Fibroblast of lung (primary cell): ENCODE data around the gene BCAR3. TPM values are rescaled to one million over a fixed set of nuclear protein-coding genes. Genes with fewer than 3 reads are reported as not detected.
A peak's percentile ranks its signal among the peaks of the same experiment; 100 is the strongest.

Experiments
- DNase-seq, 2 donors: peaks; one replicate each; pipeline versions ENCODE4 v3.0.0 to v3.0.0-alpha.2; 2010; ENCODE audit warnings: low read depth in 2 of 2
- H2AFZ ChIP-seq: 2 replicates; pipeline ENCODE4 v1.5.1; 2012; ENCODE audit warnings: low read length, control low read depth, inconsistent platforms
- H3K27ac ChIP-seq: 2 replicates; pipeline ENCODE4 v1.5.1; 2011; ENCODE audit warnings: low read length, control low read depth; ENCODE audit not compliant: insufficient read depth
- H3K27me3 ChIP-seq: 2 replicates; pipeline ENCODE4 v1.5.1; 2011; ENCODE audit warnings: mild to moderate bottlenecking, low read length; ENCODE audit not compliant: control insufficient read depth, insufficient read depth
- H3K36me3 ChIP-seq: 2 replicates; pipeline ENCODE4 v1.5.1; 2011; ENCODE audit warnings: low read length; ENCODE audit not compliant: control insufficient read depth, insufficient read depth
- H3K4me1 ChIP-seq: 2 replicates; pipeline ENCODE4 v1.5.1; 2011; ENCODE audit warnings: low read length; ENCODE audit not compliant: control insufficient read depth, insufficient read depth; ENCODE audit errors: extremely low read depth
- H3K4me2 ChIP-seq: 2 replicates; pipeline ENCODE4 v1.5.1; 2011; ENCODE audit warnings: low read length, control low read depth; ENCODE audit not compliant: insufficient read depth; ENCODE audit errors: extremely low read depth
- H3K4me3 ChIP-seq, 4 experiments: fragments of 200-600 bp in 1 of 4; sonication (generic) in 1 of 4; replicated peaks in 1 of 4; 2 replicates each; pipeline ENCODE4 v1.5.1; 2011 to 2016; ENCODE audit warnings: low read length in 4 of 4, low read depth in 3 of 4, mild to moderate bottlenecking in 3 of 4, control low read depth in 2 of 4, inconsistent platforms in 1 of 4, mixed read lengths in 1 of 4; ENCODE audit not compliant: insufficient read depth in 1 of 4; ENCODE audit errors: control extremely low read depth in 1 of 4
- H3K79me2 ChIP-seq: 2 replicates; pipeline ENCODE4 v1.5.1; 2012; ENCODE audit warnings: mild to moderate bottlenecking, low read length, inconsistent platforms; ENCODE audit not compliant: control insufficient read depth, insufficient read depth
- H3K9ac ChIP-seq: 2 replicates; pipeline ENCODE4 v1.5.1; 2011; ENCODE audit warnings: mild to moderate bottlenecking, low read length, control low read depth; ENCODE audit not compliant: insufficient read depth
- H3K9me3 ChIP-seq: 2 replicates; pipeline ENCODE4 v1.5.1; 2012; ENCODE audit warnings: low read depth, low read length; ENCODE audit not compliant: control insufficient read depth, insufficient read depth
- H4K20me1 ChIP-seq: 2 replicates; pipeline ENCODE4 v1.5.1; 2011; ENCODE audit warnings: low read length; ENCODE audit not compliant: control insufficient read depth, insufficient read depth; ENCODE audit errors: extremely low read depth
- EZH2 ChIP-seq: IDR thresholded peaks from 2 replicates; pipeline ENCODE4 v1.5.1; 2012; ENCODE audit warnings: low read length, control low read depth, mild to moderate bottlenecking; ENCODE audit errors: missing control alignments
- polyA plus RNA-seq, 2 donors: library from polyadenylated mRNA; depleted of rRNA in 1 of 2; stranded (reverse) in 1 of 2; unstranded in 1 of 2; fragments of >200 nt; gene quantifications; 2 replicates each; pipeline ENCODE4 v1.2.1, GENCODE V29; 2011 to 2012; ENCODE audit warnings: missing spikeins in 1 of 2
- total RNA-seq: library from RNA; depleted of rRNA; stranded (reverse); fragments of >200 nt; gene quantifications from 2 replicates; pipeline ENCODE4 v1.2.1, GENCODE V29; 2014
- TF ChIP-seq, protein P1 (sequence below), 2 donors: IDR thresholded peaks in 1 of 2; conservative IDR thresholded peaks in 1 of 2; 1 replicate in 1 of 2; 2 replicates in 1 of 2; pipeline ENCODE4 v1.5.1; 2011 to 2012; ENCODE audit warnings: low read length in 2 of 2, control low read depth in 1 of 2, inconsistent platforms in 1 of 2, low read depth in 1 of 2, mild to moderate bottlenecking in 1 of 2

The BCAR3 gene
- total and polyA plus RNA-seq, 2 donors (not counting 1 experiment from before 2014, with no cell fraction given), result 12.6 to 35.2 TPM

DNA sequence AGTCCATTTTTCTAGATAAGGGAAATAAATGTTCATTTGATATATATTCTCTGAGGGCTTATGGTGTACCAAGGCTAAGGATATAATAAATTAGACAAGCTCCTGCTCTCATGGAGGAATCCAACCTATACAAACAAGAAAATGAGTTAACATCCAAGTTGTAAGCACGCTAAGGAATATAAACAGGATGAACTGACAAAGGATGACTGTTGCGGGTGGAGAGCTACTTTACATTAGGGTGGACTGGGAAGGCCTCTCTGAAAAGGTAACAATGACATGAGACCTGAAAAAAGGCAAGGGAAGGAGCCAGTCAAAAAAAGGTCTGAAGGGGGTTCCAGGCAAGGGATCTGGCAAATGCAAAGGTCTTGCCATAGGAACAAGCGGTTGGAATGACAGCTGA is 3.1 kb downstream of the BCAR3 start:
- peaks cover 31% of the 10 kb centered on the region for H3K4me1 ChIP-seq
- peaks cover 85% of the 10 kb centered on the region for H3K79me2 ChIP-seq
- no peaks in the 10 kb centered on the region for H3K9me3 ChIP-seq
- H3K27ac ChIP-seq, result no peak overlapping the region
- DNase-seq, result no peak
- H3K27me3 ChIP-seq, result no peaks in the 10 kb centered on the region
- peak overlapping the region; percentile 33 for H3K4me2 ChIP-seq
- TF ChIP-seq EZH2, result no peak
- TF ChIP-seq, protein P1, sequence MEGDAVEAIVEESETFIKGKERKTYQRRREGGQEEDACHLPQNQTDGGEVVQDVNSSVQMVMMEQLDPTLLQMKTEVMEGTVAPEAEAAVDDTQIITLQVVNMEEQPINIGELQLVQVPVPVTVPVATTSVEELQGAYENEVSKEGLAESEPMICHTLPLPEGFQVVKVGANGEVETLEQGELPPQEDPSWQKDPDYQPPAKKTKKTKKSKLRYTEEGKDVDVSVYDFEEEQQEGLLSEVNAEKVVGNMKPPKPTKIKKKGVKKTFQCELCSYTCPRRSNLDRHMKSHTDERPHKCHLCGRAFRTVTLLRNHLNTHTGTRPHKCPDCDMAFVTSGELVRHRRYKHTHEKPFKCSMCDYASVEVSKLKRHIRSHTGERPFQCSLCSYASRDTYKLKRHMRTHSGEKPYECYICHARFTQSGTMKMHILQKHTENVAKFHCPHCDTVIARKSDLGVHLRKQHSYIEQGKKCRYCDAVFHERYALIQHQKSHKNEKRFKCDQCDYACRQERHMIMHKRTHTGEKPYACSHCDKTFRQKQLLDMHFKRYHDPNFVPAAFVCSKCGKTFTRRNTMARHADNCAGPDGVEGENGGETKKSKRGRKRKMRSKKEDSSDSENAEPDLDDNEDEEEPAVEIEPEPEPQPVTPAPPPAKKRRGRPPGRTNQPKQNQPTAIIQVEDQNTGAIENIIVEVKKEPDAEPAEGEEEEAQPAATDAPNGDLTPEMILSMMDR (conservative IDR thresholded peaks at IDR 0.05 in 1 of 2, IDR thresholded peaks at IDR 0.05 in 1 of 2; ENCODE audit: low read depth in 1 of 2, low read length in 2 of 2), result no peak
- no peak overlapping the region for H2AFZ ChIP-seq
- H3K4me3 ChIP-seq, result no peak overlapping the region
- no peak overlapping the region for H3K9ac ChIP-seq
- H4K20me1 ChIP-seq, result peaks cover 2% of the 10 kb centered on the region
- peaks cover 6% of the 10 kb centered on the region for H3K36me3 ChIP-seq

DNA sequence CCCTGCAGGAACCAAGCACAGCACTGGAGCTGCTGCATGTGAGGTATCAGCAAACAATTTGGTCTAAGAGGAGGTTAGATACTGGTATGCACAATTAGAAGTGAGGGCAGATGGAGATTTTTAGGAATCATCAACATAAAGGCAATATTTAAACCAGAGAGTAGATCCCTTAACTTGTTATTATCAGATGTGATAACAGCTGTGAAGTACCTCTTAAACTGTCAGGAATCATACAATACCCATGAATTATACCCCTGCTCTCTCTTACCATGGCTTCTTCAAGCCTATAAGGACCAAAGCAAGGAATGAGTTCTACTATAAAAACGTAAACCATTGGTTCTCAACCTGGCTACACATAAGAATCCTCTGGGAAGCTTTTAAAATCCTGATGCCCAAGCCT is 3.9 kb downstream of the BCAR3 start:
- Histone ChIP-seq H3K79me2 (peaks cover 93% of the 10 kb centered on the region), H2AFZ (no peak overlapping the region), H4K20me1 (peaks cover 2% of the 10 kb centered on the region), H3K4me3 (no peak overlapping the region), H3K9me3 (no peaks in the 10 kb centered on the region), H3K9ac (no peak overlapping the region), H3K27me3 (no peaks in the 10 kb centered on the region), H3K36me3 (peaks cover 7% of the 10 kb centered on the region), H3K4me2 (no peak overlapping the region), H3K4me1 (peaks cover 36% of the 10 kb centered on the region), H3K27ac (no peak overlapping the region)
- DNase-seq, result no peak
- TF ChIP-seq EZH2, result no peak
- TF ChIP-seq, protein P1 (conservative IDR thresholded peaks at IDR 0.05 in 1 of 2, IDR thresholded peaks at IDR 0.05 in 1 of 2; ENCODE audit: low read depth in 1 of 2, low read length in 2 of 2), result no peak

DNA sequence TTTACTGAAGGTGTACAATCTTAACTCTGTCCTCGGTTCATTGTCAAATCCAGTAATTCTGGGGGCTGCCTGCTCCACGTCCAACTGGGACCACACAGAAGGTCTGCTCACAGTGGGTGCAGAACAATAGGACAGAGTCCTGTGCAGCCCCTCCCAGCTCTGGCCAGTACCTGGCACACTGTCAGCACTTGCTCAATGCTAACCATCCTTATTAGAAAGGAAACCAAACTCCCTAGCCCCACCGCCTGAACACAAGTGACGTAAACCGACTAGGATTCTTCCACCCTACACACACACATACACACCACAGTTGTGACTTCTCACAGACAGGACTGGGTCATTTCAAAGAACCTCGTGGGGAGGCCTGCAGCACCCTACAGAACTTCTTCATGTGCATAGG is 5.2 kb downstream of the BCAR3 start:
- peaks cover 8% of the 10 kb centered on the region for H3K36me3 ChIP-seq
- H3K27me3 ChIP-seq, result no peaks in the 10 kb centered on the region
- H3K79me2 ChIP-seq, result peaks cover 97% of the 10 kb centered on the region
- peaks cover 44% of the 10 kb centered on the region for H3K4me1 ChIP-seq
- no peak overlapping the region for H3K9ac ChIP-seq
- no peak overlapping the region for H3K4me2 ChIP-seq
- H4K20me1 ChIP-seq, result peaks cover 2% of the 10 kb centered on the region
- H2AFZ ChIP-seq, result no peak overlapping the region
- peak; percentile 42 to 44 for DNase-seq
- no peak overlapping the region for H3K4me3 ChIP-seq
- H3K27ac ChIP-seq, result no peak overlapping the region
- TF ChIP-seq, protein P1 (conservative IDR thresholded peaks at IDR 0.05 in 1 of 2, IDR thresholded peaks at IDR 0.05 in 1 of 2; ENCODE audit: low read depth in 1 of 2, low read length in 2 of 2), result no peak
- TF ChIP-seq EZH2, result no peak
- no peaks in the 10 kb centered on the region for H3K9me3 ChIP-seq
